ENCODE results near the gene NOTCH1. TPM values are rescaled to one million over a fixed set of nuclear protein-coding genes. Genes with fewer than 3 reads are reported as not detected.

Gene NOTCH1
- total and polyA plus RNA-seq, 2 of the 13 experiments (the other 11 are each of a cell fraction or from before 2014, with no cell fraction given) = 0.09 to 0.35 TPM

DNA sequence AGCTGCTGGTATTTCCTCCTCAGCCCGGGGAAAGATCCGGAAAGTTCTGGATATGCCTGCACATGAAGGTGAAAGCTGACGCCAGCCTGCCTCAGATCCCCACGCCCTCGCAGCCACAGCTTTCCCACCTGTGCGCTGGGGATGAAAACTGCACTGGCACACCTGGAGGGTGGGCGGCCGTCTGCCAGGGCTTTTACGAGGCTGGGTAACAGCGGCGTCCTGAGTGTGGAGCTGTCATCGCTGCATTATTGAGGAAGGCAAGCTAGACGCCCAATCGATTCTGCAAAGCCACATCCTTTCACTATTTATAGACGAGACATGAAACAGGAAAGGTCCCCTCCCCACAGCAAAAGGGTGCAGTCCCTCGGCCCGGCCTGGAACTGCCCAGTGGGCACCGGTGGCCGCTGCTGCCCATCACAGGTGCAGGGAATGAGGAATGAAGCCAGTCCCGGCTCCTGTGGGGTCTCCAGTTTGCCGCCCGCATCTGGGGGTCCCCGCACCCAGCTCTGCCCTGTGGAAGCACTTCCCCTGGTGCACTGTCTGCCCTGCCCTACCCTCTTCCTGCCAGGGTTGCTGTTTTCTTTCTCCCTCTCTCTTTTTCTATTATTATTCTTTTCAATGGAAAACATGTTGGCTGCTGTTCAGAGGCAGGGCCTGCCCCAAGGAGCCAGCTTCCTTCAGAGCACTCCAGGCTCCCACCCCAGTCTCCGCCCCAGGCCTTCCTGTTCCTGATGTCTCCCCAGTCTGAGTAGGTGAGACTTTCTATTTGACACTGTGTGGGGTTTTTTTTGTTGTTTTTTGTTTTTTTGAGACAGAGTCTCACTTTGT, 7.0 kb downstream of the NOTCH1 start (continued):
- TF ChIP-seq, protein P1, sequence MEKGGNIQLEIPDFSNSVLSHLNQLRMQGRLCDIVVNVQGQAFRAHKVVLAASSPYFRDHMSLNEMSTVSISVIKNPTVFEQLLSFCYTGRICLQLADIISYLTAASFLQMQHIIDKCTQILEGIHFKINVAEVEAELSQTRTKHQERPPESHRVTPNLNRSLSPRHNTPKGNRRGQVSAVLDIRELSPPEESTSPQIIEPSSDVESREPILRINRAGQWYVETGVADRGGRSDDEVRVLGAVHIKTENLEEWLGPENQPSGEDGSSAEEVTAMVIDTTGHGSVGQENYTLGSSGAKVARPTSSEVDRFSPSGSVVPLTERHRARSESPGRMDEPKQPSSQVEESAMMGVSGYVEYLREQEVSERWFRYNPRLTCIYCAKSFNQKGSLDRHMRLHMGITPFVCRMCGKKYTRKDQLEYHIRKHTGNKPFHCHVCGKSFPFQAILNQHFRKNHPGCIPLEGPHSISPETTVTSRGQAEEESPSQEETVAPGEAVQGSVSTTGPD (CRISPR knock-in tag; IDR thresholded peaks at IDR 0.05) = no peak
- TF ChIP-seq, protein P2, sequence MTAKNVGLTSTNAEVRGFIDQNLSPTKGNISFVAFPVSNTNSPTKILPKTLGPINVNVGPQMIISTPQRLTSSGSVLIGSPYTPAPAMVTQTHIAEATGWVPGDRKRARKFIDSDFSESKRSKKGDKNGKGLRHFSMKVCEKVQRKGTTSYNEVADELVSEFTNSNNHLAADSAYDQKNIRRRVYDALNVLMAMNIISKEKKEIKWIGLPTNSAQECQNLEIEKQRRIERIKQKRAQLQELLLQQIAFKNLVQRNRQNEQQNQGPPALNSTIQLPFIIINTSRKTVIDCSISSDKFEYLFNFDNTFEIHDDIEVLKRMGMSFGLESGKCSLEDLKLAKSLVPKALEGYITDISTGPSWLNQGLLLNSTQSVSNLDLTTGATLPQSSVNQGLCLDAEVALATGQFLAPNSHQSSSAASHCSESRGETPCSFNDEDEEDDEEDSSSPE (CRISPR knock-in tag; IDR thresholded peaks at IDR 0.05) = no peak

DNA sequence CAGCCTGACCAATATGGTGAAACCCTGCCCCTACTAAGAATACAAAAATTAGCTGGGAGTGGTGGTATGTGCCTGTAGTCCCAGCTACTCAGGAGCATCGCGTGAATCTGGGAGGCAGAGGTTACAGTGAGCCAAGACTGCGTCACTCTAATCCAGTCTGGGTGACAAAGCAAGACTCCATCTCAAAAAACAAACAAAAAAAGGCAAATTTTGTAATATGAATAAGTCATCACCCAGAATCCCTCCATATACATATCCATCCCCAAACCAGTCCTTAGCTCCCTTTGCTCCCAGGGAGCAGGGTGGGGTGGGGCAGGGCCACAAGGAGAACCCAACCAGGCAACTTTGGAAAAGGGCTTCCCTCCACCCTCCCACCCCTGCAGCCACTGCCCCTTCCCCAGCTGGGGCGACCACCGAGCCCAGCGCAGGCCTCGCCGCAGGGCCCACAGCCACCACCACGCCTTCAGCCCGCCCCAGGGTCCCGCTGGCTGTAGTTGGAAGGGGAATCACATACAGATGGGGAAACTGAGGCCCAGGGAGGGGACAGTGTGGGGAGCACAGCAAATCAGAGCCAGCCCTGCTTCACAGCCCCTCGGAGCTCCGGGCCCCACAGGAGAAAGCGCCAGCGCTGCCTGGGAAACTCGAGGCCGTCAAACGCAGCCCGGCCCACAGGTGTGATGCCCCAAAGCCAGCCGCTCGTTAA, 7.8 kb downstream of the NOTCH1 start:
- FAIRE-seq = no peak
- H3K4me2 ChIP-seq (ENCODE audit: low read depth, low read length) = no peak overlapping the region
- POLR2A ChIA-PET = no interaction called here

More for the DNA sequence above, 7.8 kb downstream of the NOTCH1 start:
- no peak overlapping the region for H3K4me3 ChIP-seq (replicated peaks in 1 of 3; ENCODE audit: insufficient read depth in 1 of 3, low read depth in 2 of 3, low read length in 3 of 3)
- DNase-seq (ENCODE audit: low spot score) = no peak
- no peaks in the 10 kb centered on the region for H3K4me1 ChIP-seq (ENCODE audit: insufficient read depth, low read length)
- intact Hi-C loops (cut with micrococcal nuclease; ENCODE audit: unreplicated experiment) (no loop called here), in situ Hi-C loops (cut with HindIII; ENCODE audit: extremely low pct_ligation_motif_present, low pct_unique_long_range_greater_than_20kb) (no loop called here)
- no peaks in the 10 kb centered on the region for H3K36me3 ChIP-seq (replicated peaks in 1 of 2; ENCODE audit: control insufficient read depth in 1 of 2, insufficient read depth in 2 of 2, low read length in 2 of 2)
- no peak overlapping the region for H2AFZ ChIP-seq (ENCODE audit: low read length)
- H4K20me1 ChIP-seq (ENCODE audit: insufficient read depth, low read length) = no peaks in the 10 kb centered on the region
- no TSS peak for BruUV-seq (replicated peaks)
- 88% methylated on average over 6 of the region's 21 CpGs for WGBS (ENCODE audit: low lambda C conversion rate)
- H3K27me3 ChIP-seq (ENCODE audit: control insufficient read depth in 1 of 2, insufficient read depth in 2 of 2, low read length in 2 of 2) = no peaks in the 10 kb centered on the region; a peak in 1 of 5 replicates
- CTCF ChIA-PET (ENCODE audit: low intra/inter-chr PET ratio, low total read pairs) = no interaction called here
- H3K9ac ChIP-seq (ENCODE audit: insufficient read depth, low read depth, low read length) = no peak overlapping the region
- no peaks in the 10 kb centered on the region for H3K9me3 ChIP-seq (ENCODE audit: low read length)
- TF ChIP-seq CEBPG (CRISPR knock-in tag; IDR thresholded peaks at IDR 0.05) = no peak
- TF ChIP-seq ZNF776 (CRISPR knock-in tag; IDR thresholded peaks at IDR 0.05) = no peak
- TF ChIP-seq, protein P3, sequence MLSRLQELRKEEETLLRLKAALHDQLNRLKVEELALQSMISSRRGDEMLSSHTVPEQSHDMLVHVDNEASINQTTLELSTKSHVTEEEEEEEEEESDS (CRISPR knock-in tag; IDR thresholded peaks at IDR 0.05; ENCODE audit: borderline replicate concordance) = no peak
- no peak for TF ChIP-seq DPF2 (CRISPR knock-in tag; IDR thresholded peaks at IDR 0.05; ENCODE audit: borderline replicate concordance, low read depth)
- TF ChIP-seq RFX5 (IDR thresholded peaks at IDR 0.05; ENCODE audit: low read depth, low read length) = no peak
- TF ChIP-seq MBNL3 (CRISPR knock-in tag; conservative IDR thresholded peaks at IDR 0.05) = no peak
- TF ChIP-seq, protein P4, sequence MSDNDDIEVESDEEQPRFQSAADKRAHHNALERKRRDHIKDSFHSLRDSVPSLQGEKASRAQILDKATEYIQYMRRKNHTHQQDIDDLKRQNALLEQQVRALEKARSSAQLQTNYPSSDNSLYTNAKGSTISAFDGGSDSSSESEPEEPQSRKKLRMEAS (IDR thresholded peaks at IDR 0.05) = no peak
- no peak for TF ChIP-seq ZNF431 (CRISPR knock-in tag; IDR thresholded peaks at IDR 0.05; ENCODE audit: borderline replicate concordance, low read depth)
- TF ChIP-seq SRF (IDR thresholded peaks at IDR 0.05; ENCODE audit: low read depth, low read length) = no peak
- TF ChIP-seq ZNF615 (CRISPR knock-in tag; IDR thresholded peaks at IDR 0.05; ENCODE audit: borderline replicate concordance) = no peak
- no peak for TF ChIP-seq SAP130 (CRISPR knock-in tag; IDR thresholded peaks at IDR 0.05; ENCODE audit: low read depth)
- TF ChIP-seq GTF2F1 (IDR thresholded peaks at IDR 0.05; ENCODE audit: low read length) = no peak
- TF ChIP-seq, protein P5, sequence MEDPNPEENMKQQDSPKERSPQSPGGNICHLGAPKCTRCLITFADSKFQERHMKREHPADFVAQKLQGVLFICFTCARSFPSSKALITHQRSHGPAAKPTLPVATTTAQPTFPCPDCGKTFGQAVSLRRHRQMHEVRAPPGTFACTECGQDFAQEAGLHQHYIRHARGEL (CRISPR knock-in tag; IDR thresholded peaks at IDR 0.05) = no peak
- no peak for TF ChIP-seq PHB2 (IDR thresholded peaks at IDR 0.05; ENCODE audit: partially characterized antibody)
- no peaks in the 10 kb centered on the region for H3K79me2 ChIP-seq (ENCODE audit: insufficient read depth, low read length)
- H3K27ac ChIP-seq (ENCODE audit: extremely low read length, insufficient read depth, low read length) = no peak overlapping the region
- ATAC-seq = no peak
